ENCODE data around the gene RPL9. TPM values are rescaled to one million over a fixed set of nuclear protein-coding genes. Genes with fewer than 3 reads are reported as not detected.

Gene RPL9
- total RNA-seq, 4 donors from 2014 or later = 798 to 2,811 (median 1,122) TPM

DNA sequence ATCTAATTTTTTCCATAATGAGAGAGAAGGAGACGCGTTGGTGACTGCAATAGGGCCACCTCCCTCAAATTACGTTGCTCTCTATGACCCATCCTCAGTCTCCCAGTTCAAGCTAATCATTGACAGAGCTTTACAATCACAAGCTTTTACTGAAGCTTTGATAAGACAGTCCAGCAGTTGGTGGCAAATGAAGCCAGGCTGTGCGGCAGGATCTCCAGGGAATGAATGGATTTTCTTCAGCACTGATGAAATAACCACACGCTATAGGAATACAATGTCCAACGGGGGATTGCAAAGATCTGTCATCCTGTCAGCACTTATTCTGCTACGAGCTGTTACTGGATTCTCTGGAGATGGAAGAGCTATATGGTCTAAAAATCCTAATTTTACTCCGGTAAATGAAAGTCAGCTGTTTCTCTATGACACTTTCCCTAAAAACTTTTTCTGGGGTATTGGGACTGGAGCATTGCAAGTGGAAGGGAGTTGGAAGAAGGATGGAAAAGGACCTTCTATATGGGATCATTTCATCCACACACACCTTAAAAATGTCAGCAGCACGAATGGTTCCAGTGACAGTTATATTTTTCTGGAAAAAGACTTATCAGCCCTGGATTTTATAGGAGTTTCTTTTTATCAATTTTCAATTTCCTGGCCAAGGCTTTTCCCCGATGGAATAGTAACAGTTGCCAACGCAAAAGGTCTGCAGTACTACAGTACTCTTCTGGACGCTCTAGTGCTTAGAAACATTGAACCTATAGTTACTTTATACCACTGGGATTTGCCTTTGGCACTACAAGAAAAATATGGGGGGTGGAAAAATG lies 51.7 kb downstream of the RPL9 start, which contains the start of gene KLB:
Gene KLB (plus strand): TSS at position 168 of the 821 bp plus-strand sequence. CDS start 20 bp downstream, at position 188.
- peak within 1 kb of the TSS in 2 of 4 donors; percentile 27 to 39 for H3K4me3 ChIP-seq
- TF ChIP-seq, protein P1, sequence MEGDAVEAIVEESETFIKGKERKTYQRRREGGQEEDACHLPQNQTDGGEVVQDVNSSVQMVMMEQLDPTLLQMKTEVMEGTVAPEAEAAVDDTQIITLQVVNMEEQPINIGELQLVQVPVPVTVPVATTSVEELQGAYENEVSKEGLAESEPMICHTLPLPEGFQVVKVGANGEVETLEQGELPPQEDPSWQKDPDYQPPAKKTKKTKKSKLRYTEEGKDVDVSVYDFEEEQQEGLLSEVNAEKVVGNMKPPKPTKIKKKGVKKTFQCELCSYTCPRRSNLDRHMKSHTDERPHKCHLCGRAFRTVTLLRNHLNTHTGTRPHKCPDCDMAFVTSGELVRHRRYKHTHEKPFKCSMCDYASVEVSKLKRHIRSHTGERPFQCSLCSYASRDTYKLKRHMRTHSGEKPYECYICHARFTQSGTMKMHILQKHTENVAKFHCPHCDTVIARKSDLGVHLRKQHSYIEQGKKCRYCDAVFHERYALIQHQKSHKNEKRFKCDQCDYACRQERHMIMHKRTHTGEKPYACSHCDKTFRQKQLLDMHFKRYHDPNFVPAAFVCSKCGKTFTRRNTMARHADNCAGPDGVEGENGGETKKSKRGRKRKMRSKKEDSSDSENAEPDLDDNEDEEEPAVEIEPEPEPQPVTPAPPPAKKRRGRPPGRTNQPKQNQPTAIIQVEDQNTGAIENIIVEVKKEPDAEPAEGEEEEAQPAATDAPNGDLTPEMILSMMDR (IDR thresholded peaks at IDR 0.05) = peak in 1 of 6 experiments; percentile 12
- no peak for TF ChIP-seq POLR2A (IDR thresholded peaks at IDR 0.05)
- H3K36me3 ChIP-seq = no peaks in the 10 kb centered on the region
- H3K27ac ChIP-seq = no peak within 1 kb of the TSS
- DNase-seq = peak in 1 of 3 donors; percentile 67
- no peaks in the 10 kb centered on the region for H3K9me3 ChIP-seq
- H3K27me3 ChIP-seq = no peaks in the 10 kb centered on the region
- H3K4me1 ChIP-seq = no peaks in the 10 kb centered on the region

Small RNAs within 50 kb of the gene (small RNA-seq; reads per million reads assigned to genes)
- gene MIR5591 (0 reads per million in 2 donors), gene RF00019 (0 reads per million in 2 donors)

Other genes starting within 250 kb of the RPL9 start
- 10 to 100 TPM; 15.0 to 49.5 (median 43.6) TPM for gene RFC1, start 92.6 kb downstream of the RPL9 start, total RNA-seq
- gene KLB, start 52.0 kb downstream of the RPL9 start, total RNA-seq = 1 to 10 TPM in 2 of 4 donors, under 1 TPM in 1, not detected in 1; 0.66 to 1.8 (median 1.3) TPM
- 10 to 100 TPM; 11.9 to 27.2 (median 17.0) TPM for gene LIAS, start 134 bp upstream of the RPL9 start, total RNA-seq
- 100 to 1,000 TPM; 168 to 335 (median 204) TPM for gene UGDH, start 68.5 kb upstream of the RPL9 start, total RNA-seq
- 10 to 100 TPM; 27.7 to 49.6 (median 39.8) TPM for gene SMIM14, start 179.9 kb upstream of the RPL9 start, total RNA-seq
- gene UBE2K, start 239.2 kb upstream of the RPL9 start, total RNA-seq = 10 to 100 TPM; 18.4 to 38.8 (median 26.1) TPM